Fibroblast of lung (primary cell): Measurements from ENCODE around the gene HIPK4. TPM values are rescaled to one million over a fixed set of nuclear protein-coding genes. Genes with fewer than 3 reads are reported as not detected.

ENCODE experiments used
- DNase-seq, 2 donors: peaks; one replicate each; pipeline versions ENCODE4 v3.0.0 to v3.0.0-alpha.2; 2010; ENCODE audit warnings: low read depth in 2 of 2
- H2AFZ ChIP-seq: 2 replicates; pipeline ENCODE4 v1.5.1; 2012; ENCODE audit warnings: low read length, control low read depth, inconsistent platforms
- H3K27ac ChIP-seq: 2 replicates; pipeline ENCODE4 v1.5.1; 2011; ENCODE audit warnings: low read length, control low read depth; ENCODE audit not compliant: insufficient read depth
- H3K27me3 ChIP-seq: 2 replicates; pipeline ENCODE4 v1.5.1; 2011; ENCODE audit warnings: mild to moderate bottlenecking, low read length; ENCODE audit not compliant: control insufficient read depth, insufficient read depth
- H3K36me3 ChIP-seq: 2 replicates; pipeline ENCODE4 v1.5.1; 2011; ENCODE audit warnings: low read length; ENCODE audit not compliant: control insufficient read depth, insufficient read depth
- H3K4me1 ChIP-seq: 2 replicates; pipeline ENCODE4 v1.5.1; 2011; ENCODE audit warnings: low read length; ENCODE audit not compliant: control insufficient read depth, insufficient read depth; ENCODE audit errors: extremely low read depth
- H3K4me2 ChIP-seq: 2 replicates; pipeline ENCODE4 v1.5.1; 2011; ENCODE audit warnings: low read length, control low read depth; ENCODE audit not compliant: insufficient read depth; ENCODE audit errors: extremely low read depth
- H3K4me3 ChIP-seq, 4 experiments: fragments of 200-600 bp in 1 of 4; sonication (generic) in 1 of 4; replicated peaks in 1 of 4; 2 replicates each; pipeline ENCODE4 v1.5.1; 2011 to 2016; ENCODE audit warnings: low read length in 4 of 4, low read depth in 3 of 4, mild to moderate bottlenecking in 3 of 4, control low read depth in 2 of 4, inconsistent platforms in 1 of 4, mixed read lengths in 1 of 4; ENCODE audit not compliant: insufficient read depth in 1 of 4; ENCODE audit errors: control extremely low read depth in 1 of 4
- H3K79me2 ChIP-seq: 2 replicates; pipeline ENCODE4 v1.5.1; 2012; ENCODE audit warnings: mild to moderate bottlenecking, low read length, inconsistent platforms; ENCODE audit not compliant: control insufficient read depth, insufficient read depth
- H3K9ac ChIP-seq: 2 replicates; pipeline ENCODE4 v1.5.1; 2011; ENCODE audit warnings: mild to moderate bottlenecking, low read length, control low read depth; ENCODE audit not compliant: insufficient read depth
- H3K9me3 ChIP-seq: 2 replicates; pipeline ENCODE4 v1.5.1; 2012; ENCODE audit warnings: low read depth, low read length; ENCODE audit not compliant: control insufficient read depth, insufficient read depth
- H4K20me1 ChIP-seq: 2 replicates; pipeline ENCODE4 v1.5.1; 2011; ENCODE audit warnings: low read length; ENCODE audit not compliant: control insufficient read depth, insufficient read depth; ENCODE audit errors: extremely low read depth
- CTCF ChIP-seq, 2 donors: IDR thresholded peaks in 1 of 2; conservative IDR thresholded peaks in 1 of 2; 1 replicate in 1 of 2; 2 replicates in 1 of 2; pipeline ENCODE4 v1.5.1; 2011 to 2012; ENCODE audit warnings: low read length in 2 of 2, control low read depth in 1 of 2, inconsistent platforms in 1 of 2, low read depth in 1 of 2, mild to moderate bottlenecking in 1 of 2
- EZH2 ChIP-seq: IDR thresholded peaks from 2 replicates; pipeline ENCODE4 v1.5.1; 2012; ENCODE audit warnings: low read length, control low read depth, mild to moderate bottlenecking; ENCODE audit errors: missing control alignments
- polyA plus RNA-seq, 2 donors: library from polyadenylated mRNA; depleted of rRNA in 1 of 2; stranded (reverse) in 1 of 2; unstranded in 1 of 2; fragments of >200 nt; gene quantifications; 2 replicates each; pipeline ENCODE4 v1.2.1, GENCODE V29; 2011 to 2012; ENCODE audit warnings: missing spikeins in 1 of 2
- total RNA-seq: library from RNA; depleted of rRNA; stranded (reverse); fragments of >200 nt; gene quantifications from 2 replicates; pipeline ENCODE4 v1.2.1, GENCODE V29; 2014

The HIPK4 gene
- total and polyA plus RNA-seq, 2 donors (not counting 1 experiment from before 2014, with no cell fraction given): 0.05 to 0.17 TPM

DNA sequence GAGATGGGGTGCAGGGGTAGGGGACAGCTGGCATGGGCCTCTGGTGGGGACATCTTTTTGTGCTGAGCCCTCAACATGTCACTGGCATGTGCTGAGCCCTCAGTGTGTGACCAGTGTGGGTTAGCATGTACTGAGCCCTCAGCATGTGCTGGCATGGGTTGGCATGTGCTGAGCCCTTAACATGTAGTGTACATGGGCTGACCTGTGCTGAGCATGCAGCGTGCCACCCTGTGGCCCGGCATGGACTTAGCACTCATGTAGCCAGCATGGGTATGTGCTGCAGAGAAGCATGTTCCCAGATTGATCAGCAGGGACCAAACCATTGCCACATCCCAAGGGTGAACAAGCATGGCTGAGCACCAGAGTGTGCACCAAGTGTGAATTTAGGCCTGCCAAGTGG, 11.5 kb downstream of the HIPK4 start:
- Histone ChIP-seq H3K9me3 (no peaks in the 10 kb centered on the region), H3K4me3 (no peak overlapping the region), H3K4me1 (no peaks in the 10 kb centered on the region), H4K20me1 (no peaks in the 10 kb centered on the region), H2AFZ (no peak overlapping the region), H3K27ac (no peak overlapping the region), H3K9ac (no peak overlapping the region), H3K36me3 (no peaks in the 10 kb centered on the region), H3K4me2 (no peak overlapping the region), H3K27me3 (no peaks in the 10 kb centered on the region), H3K79me2 (no peaks in the 10 kb centered on the region)
- no peak for TF ChIP-seq CTCF (conservative IDR thresholded peaks at IDR 0.05 in 1 of 2, IDR thresholded peaks at IDR 0.05 in 1 of 2; ENCODE audit: low read depth in 1 of 2, low read length in 2 of 2)
- no peak for TF ChIP-seq EZH2
- no peak for DNase-seq

- Histone ChIP-seq H3K27ac (no peak overlapping the region), H3K4me1 (no peaks in the 10 kb centered on the region), H3K27me3 (no peaks in the 10 kb centered on the region), H3K9me3 (no peaks in the 10 kb centered on the region), H3K9ac (no peak overlapping the region), H2AFZ (no peak overlapping the region), H3K4me3 (no peak overlapping the region), H3K79me2 (no peaks in the 10 kb centered on the region), H3K4me2 (no peak overlapping the region), H4K20me1 (no peaks in the 10 kb centered on the region), H3K36me3 (no peaks in the 10 kb centered on the region)
- DNase-seq: no peak
- TF ChIP-seq EZH2: no peak
- no peak for TF ChIP-seq CTCF (conservative IDR thresholded peaks at IDR 0.05 in 1 of 2, IDR thresholded peaks at IDR 0.05 in 1 of 2; ENCODE audit: low read depth in 1 of 2, low read length in 2 of 2)
Observed at GRCh38 chr19:40377876-40378385, 12.1 kb downstream of the HIPK4 start.

DNA sequence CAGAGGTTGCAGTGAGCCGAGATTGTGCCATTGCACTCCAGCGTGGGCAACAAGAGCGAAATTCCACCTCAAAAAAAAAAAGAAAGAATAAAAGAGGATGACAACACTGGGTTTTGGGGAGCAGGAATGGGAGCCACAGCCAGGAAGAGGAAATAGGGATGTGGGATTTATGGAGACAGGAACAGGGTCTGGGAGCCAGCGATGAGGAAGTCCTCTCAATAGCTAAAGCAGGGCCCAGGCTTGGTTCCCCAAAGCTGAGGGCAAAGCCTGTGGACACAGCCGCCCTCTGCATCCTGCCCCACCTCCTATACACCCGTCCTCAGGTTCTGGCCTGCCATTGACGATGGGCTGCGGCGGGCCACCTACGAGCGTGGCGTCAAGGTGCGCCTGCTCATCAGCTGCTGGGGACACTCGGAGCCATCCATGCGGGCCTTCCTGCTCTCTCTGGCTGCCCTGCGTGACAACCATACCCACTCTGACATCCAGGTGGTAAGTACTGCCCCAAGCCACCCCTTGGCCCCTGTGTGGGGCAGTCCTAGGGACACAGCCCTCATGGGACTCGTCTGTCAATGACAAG, 13.6 kb downstream of the HIPK4 start:
- no peaks in the 10 kb centered on the region for H3K27me3 ChIP-seq

More for the DNA sequence above, 13.6 kb downstream of the HIPK4 start:
- Histone ChIP-seq H4K20me1 (no peaks in the 10 kb centered on the region), H3K4me2 (no peak overlapping the region), H3K79me2 (no peaks in the 10 kb centered on the region), H3K4me1 (no peaks in the 10 kb centered on the region), H3K36me3 (peaks cover 4% of the 10 kb centered on the region), H3K9ac (no peak overlapping the region), H2AFZ (no peak overlapping the region), H3K9me3 (no peaks in the 10 kb centered on the region), H3K4me3 (no peak overlapping the region), H3K27ac (no peak overlapping the region)
- DNase-seq: no peak
- TF ChIP-seq CTCF (conservative IDR thresholded peaks at IDR 0.05 in 1 of 2, IDR thresholded peaks at IDR 0.05 in 1 of 2; ENCODE audit: low read depth in 1 of 2, low read length in 2 of 2): no peak
- no peak for TF ChIP-seq EZH2
